ENCODE data around the gene ADCY5.
"Not testable (repeated sequence)": the region's sequence is repeated elsewhere in the genome, so short reads cannot be mapped to it uniquely, and the experiment has no call there.

The ADCY5 gene

DNA sequence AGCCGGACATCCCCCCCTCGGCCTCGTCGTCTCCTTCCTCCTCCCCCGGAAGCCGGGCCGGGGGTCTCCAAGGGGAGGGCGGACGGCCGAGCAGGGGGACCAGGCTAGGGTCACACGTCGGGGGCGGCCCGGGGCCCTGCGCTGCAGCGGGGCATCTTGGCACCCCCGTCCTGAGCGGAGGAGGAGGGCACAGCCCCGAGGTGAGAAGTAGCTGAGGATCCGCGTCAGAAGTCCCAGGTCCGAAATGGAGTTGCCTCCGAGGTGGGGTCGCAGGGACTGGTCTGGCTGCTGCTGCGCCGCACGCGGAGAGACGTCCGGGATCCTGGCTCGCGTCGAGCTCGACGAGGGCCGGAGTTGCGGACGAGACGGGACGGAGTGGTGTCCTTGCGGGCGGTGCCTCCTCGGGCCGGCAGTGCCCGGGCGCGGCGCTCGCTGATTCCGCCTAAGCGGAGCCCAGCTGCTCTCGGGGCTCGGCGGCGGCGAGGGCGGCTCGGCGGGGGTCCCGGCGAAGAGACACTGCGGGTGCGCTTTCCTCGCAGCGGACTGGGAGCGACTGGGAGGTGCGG is at the start of gene ADCY5:
TSS of gene ADCY5 (minus strand) at position 555 of the 566 bp plus-strand sequence. CDS start at position 10, 545 bp downstream.
- TF ChIP-seq L3MBTL2 (conservative IDR thresholded peaks at IDR 0.05) (peak; percentile 56; the same call in 1 of the 2 replicates), CTBP1 (IDR thresholded peaks at IDR 0.05; ENCODE audit: borderline replicate concordance) (no peak)
- ChIA-PET POLR2A (interaction anchor here (0.9 kb wide), 1 partner anchor 138 kb away, joined by 3 read pairs; no protein-coding TSS in a partner anchor), CTCF (interaction anchor here (0.7 kb wide), 1 partner anchor 11 kb away, joined by 5 read pairs; no protein-coding TSS in a partner anchor)
- peak; percentile 33 for DNase-seq (ENCODE audit: extremely low spot score)

- DNase-seq (ENCODE audit: extremely low spot score): no peak
- POLR2A ChIA-PET: no interaction called here
- TF ChIP-seq FOXM1 (IDR thresholded peaks at IDR 0.05; ENCODE audit: borderline replicate concordance): no peak
- no peak for TF ChIP-seq SUZ12 (IDR thresholded peaks at IDR 0.05)
- TF ChIP-seq ELF4 (IDR thresholded peaks at IDR 0.05): no peak
- no peak for TF ChIP-seq FOXK2 (IDR thresholded peaks at IDR 0.05)
- no peak for TF ChIP-seq NFRKB (IDR thresholded peaks at IDR 0.05)
- no peak for TF ChIP-seq ARNT (IDR thresholded peaks at IDR 0.05)
- no peak for TF ChIP-seq TARDBP (IDR thresholded peaks at IDR 0.05)
- no peak for TF ChIP-seq LEF1 (IDR thresholded peaks at IDR 0.05; ENCODE audit: borderline replicate concordance)
- no peak for TF ChIP-seq CTBP1 (IDR thresholded peaks at IDR 0.05; ENCODE audit: borderline replicate concordance)
- TF ChIP-seq, protein P1, sequence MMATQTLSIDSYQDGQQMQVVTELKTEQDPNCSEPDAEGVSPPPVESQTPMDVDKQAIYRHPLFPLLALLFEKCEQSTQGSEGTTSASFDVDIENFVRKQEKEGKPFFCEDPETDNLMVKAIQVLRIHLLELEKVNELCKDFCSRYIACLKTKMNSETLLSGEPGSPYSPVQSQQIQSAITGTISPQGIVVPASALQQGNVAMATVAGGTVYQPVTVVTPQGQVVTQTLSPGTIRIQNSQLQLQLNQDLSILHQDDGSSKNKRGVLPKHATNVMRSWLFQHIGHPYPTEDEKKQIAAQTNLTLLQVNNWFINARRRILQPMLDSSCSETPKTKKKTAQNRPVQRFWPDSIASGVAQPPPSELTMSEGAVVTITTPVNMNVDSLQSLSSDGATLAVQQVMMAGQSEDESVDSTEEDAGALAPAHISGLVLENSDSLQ (IDR thresholded peaks at IDR 0.05): no peak
- TF ChIP-seq FOXA1 (IDR thresholded peaks at IDR 0.05): no peak
- TF ChIP-seq HDGF (IDR thresholded peaks at IDR 0.05; ENCODE audit: borderline replicate concordance): no peak
- CTCF ChIA-PET: no interaction called here
Observed at GRCh38 chr3:123493912-123494311, 45.0 kb upstream of the ADCY5 start.

- ChIA-PET CTCF (no interaction called here), POLR2A (no interaction called here)
- DNase-seq (ENCODE audit: extremely low spot score): no peak
- no peak for TF ChIP-seq ARNT (IDR thresholded peaks at IDR 0.05)
- no peak for TF ChIP-seq FOXM1 (IDR thresholded peaks at IDR 0.05; ENCODE audit: borderline replicate concordance)
- TF ChIP-seq SUZ12 (IDR thresholded peaks at IDR 0.05): no peak
- TF ChIP-seq NFRKB (IDR thresholded peaks at IDR 0.05): no peak
- no peak for TF ChIP-seq SP1 (IDR thresholded peaks at IDR 0.05)
- no peak for TF ChIP-seq FOXK2 (IDR thresholded peaks at IDR 0.05)
- TF ChIP-seq ELF4 (IDR thresholded peaks at IDR 0.05): no peak
- TF ChIP-seq L3MBTL2 (conservative IDR thresholded peaks at IDR 0.05): no peak
- TF ChIP-seq BHLHE40 (IDR thresholded peaks at IDR 0.05; ENCODE audit: borderline replicate concordance): no peak
- TF ChIP-seq ZNF384 (IDR thresholded peaks at IDR 0.05): no peak
- TF ChIP-seq HDGF (IDR thresholded peaks at IDR 0.05; ENCODE audit: borderline replicate concordance): no peak
- no peak for TF ChIP-seq FOXA1 (IDR thresholded peaks at IDR 0.05)
- TF ChIP-seq TARDBP (IDR thresholded peaks at IDR 0.05): no peak
- TF ChIP-seq CTBP1 (IDR thresholded peaks at IDR 0.05; ENCODE audit: borderline replicate concordance): no peak
- TF ChIP-seq, protein P1 (IDR thresholded peaks at IDR 0.05): no peak
- TF ChIP-seq LEF1 (IDR thresholded peaks at IDR 0.05; ENCODE audit: borderline replicate concordance): no peak
Observed at GRCh38 chr3:123491966-123492587, 43.2 kb upstream of the ADCY5 start.

DNA sequence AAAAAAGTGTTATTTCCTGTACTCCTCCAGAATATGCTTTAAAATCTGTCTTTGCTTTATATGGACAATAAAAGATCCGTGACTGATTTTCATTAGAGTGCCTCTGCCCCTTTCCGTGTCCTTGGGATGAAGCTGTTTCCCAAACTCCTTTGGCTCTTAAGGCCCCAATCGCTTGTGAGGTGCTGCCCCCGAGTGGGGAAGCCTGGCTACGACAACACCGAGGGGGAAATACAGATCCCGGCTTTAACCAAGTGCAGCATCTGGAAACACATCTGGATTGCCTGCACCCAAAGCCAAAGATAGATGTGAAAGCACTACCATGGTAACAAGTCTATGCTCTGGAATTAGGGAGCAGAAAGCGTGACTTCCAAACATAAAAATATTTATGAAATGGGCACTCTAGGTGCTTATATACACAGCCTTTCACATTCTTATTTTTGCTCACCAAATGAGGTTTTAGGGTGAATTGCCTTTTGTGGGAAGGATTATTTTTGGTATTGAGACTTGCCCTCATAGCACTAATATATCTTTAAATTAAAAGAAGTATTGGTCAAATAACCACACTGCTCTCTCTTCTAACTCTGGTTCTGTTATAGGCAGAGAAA is 40.6 kb upstream of the ADCY5 start:
- peak; percentile 76 for DNase-seq (ENCODE audit: extremely low spot score)
- ChIA-PET CTCF (interaction anchor here (0.6 to 1.2 kb wide), 15 partner anchors 14 to 271 kb away, joined by 3 to 5 read pairs (median 3); no protein-coding TSS in a partner anchor), POLR2A (no interaction called here)
- TF ChIP-seq ELF4 (IDR thresholded peaks at IDR 0.05) (no peak), SUZ12 (IDR thresholded peaks at IDR 0.05) (no peak), HDGF (IDR thresholded peaks at IDR 0.05; ENCODE audit: borderline replicate concordance) (no peak), NFRKB (IDR thresholded peaks at IDR 0.05) (no peak), L3MBTL2 (conservative IDR thresholded peaks at IDR 0.05) (no peak), CTBP1 (IDR thresholded peaks at IDR 0.05; ENCODE audit: borderline replicate concordance) (no peak), ARNT (IDR thresholded peaks at IDR 0.05) (no peak), FOXM1 (IDR thresholded peaks at IDR 0.05; ENCODE audit: borderline replicate concordance) (no peak), TARDBP (IDR thresholded peaks at IDR 0.05) (no peak), LEF1 (IDR thresholded peaks at IDR 0.05; ENCODE audit: borderline replicate concordance) (no peak), SP1 (IDR thresholded peaks at IDR 0.05) (no peak), BHLHE40 (IDR thresholded peaks at IDR 0.05; ENCODE audit: borderline replicate concordance) (no peak)

DNA sequence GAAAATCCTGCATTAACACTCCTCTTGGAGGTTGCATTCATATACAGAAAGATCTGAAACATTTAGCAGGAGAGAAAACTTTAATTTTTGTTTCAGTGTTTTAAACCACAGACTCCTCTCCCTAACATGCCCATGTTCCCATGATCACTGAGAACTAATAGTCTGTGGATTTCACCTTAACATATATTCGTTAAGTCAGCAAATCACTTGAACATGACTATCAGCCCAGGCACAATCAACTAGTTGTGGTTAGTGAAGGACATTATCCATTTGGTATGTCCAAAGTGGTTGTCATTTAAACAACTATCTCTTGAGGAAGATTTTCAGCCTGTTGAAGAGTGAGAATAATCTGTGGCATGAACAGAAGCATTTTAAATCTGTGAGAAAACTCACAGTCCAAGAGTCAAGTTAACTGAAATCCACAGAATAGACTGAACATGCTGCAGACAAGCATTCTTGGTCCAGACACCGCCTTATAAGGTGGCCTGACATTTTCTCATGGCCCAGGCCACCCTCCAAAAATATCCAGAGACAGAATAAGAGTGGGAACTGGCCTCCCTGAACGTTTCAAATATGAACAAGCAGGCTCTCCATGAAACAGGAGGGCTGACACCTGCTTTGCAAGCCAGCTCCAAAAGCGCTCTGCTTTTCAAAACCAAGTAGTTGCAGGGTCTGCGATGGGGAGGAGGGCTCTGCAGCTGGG is 39.9 kb upstream of the ADCY5 start:
- POLR2A ChIA-PET: no interaction called here

GRCh38 chr3:123487063-123487462 is 38.2 kb upstream of the ADCY5 start:
- DNase-seq (ENCODE audit: extremely low spot score); POLR2A ChIA-PET; CTCF ChIA-PET: not testable (repeated sequence)

More for the DNA sequence above, 39.9 kb upstream of the ADCY5 start:
- CTCF ChIA-PET: interaction anchor here (0.6 to 1.2 kb wide), 15 partner anchors 13 to 270 kb away, joined by 3 to 5 read pairs (median 3); no protein-coding TSS in a partner anchor
- TF ChIP-seq L3MBTL2 (conservative IDR thresholded peaks at IDR 0.05) (no peak), CTBP1 (IDR thresholded peaks at IDR 0.05; ENCODE audit: borderline replicate concordance) (no peak), LEF1 (IDR thresholded peaks at IDR 0.05; ENCODE audit: borderline replicate concordance) (no peak)
- TF ChIP-seq, protein P1 (IDR thresholded peaks at IDR 0.05): no peak
- DNase-seq (ENCODE audit: extremely low spot score): no peak

All from HEK293T (cell line).